Activated CD4-positive, alpha-beta T cell treated with anti-CD3 and anti-CD28 coated beads for 48 hours (primary cell): ENCODE results near the gene LRRC25.
A peak's percentile ranks its signal among the peaks of the same experiment; 100 is the strongest.
"Not testable (repeated sequence)": the region's sequence is repeated elsewhere in the genome, so short reads cannot be mapped to it uniquely, and the experiment has no call there.

Source experiments
- DNase-seq: peaks from one replicate; pipeline ENCODE4 v3.0.0-alpha.2; 2020

Gene LRRC25

DNA sequence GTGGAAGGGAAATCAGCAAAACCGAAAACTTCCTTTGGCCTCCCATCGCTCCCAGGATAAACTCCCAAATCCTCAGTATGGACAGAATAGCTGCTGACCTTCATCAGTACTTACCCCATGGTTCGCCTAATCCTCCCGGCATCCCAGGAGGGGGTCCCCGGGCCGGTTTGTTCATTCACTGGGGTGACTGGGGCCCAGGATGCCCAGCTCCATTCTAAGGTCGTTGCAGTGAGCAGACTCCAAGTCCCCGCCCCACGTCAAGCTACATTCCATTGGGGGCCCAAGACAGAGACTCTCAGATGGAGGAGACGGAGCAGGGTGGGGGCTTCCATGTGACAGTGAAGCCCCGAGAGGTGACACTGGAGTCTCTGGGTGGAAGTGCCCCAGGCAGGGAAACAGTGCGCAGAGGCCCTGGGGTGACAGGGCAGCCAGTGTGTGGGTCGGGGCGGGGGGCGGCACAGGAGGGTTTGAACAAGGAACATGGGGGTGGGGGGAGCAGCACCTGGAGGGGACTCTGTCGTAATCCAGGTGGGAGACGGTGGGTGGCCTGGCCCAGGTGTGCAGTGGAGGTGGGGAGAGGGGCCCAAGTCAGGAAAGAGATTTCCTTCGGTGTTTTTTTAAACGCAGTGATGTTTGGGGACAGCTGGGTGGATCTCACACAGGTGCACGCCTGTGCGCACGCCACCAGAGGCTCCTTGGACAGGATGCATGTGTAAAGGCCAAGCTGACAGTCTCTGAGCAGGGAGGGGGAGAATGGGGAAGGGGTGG, 26.9 kb upstream of the LRRC25 start:
- DNase-seq: no peak

DNA sequence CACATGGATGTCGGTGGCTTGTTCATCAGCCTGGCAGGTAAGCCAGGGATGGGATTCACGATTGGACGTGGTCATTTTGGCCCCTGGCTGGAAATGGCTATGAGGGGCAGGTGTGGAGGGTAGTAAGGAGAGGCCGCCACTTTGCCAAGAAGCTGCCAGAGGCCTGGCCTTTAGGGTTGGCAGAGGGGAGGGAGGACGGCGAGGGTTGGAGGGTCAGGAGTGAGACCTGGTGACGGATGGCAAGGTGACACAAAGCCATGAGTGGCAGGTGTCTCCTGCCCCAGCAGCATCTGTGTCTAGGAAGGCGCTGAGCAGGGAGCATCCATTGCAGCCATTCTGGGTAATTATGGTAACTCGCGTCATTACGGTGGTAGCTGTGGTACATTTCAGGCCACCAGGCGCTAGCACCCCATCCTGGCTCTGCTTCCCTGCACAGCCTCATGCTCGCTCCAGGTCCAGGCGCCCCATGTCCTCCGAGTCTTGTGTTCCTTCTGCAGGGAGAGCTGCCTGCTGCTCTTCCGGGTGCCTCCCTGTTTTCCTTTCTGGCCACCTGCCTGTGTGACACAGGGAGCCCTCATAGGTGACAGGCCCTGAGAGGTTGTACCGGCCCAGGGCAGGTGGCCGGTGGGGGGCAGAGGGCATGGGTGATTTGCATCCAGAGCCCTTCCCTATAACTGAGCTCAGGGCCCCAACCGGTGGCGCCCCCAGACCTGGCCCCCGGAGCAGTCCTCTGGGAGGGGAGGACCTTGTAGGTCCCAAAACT, 26.0 kb upstream of the LRRC25 start:
- DNase-seq: no peak

- no peak for DNase-seq
These were observed 25.2 kb upstream of the LRRC25 start for GRCh38 chr19:18422530-18423191.

DNA sequence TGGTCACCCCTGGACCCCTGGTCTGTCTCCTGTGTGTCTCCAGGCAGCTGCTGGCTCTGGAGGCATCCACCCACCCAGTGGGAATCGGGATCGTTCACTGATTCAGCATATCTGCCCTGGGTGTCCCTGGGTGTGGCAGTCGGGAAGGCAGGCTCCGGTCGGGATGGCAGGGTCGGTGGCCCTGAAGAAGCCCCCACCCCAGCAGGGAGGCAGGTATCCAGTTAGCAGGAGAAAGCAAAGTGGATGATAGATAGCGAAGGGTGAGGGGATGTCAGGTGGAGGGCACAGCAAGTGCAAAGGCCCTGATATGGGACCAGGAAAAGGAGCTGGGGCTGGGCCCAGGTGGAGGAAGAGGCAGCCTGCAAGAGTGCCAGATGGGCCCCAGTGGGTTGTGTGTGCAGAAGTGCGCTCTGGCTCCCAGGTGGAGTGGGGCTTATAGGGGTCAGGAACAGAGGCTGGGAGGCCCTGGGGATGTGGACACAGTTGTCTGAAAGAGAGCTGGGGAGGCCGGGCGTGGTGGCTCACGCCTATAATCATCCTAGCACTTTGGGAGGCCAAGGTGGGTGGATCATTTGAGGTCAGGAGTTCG, 24.0 kb upstream of the LRRC25 start:
- no peak for DNase-seq

- DNase-seq: no peak
These were observed 23.5 kb upstream of the LRRC25 start for GRCh38 chr19:18420930-18421329.

DNA sequence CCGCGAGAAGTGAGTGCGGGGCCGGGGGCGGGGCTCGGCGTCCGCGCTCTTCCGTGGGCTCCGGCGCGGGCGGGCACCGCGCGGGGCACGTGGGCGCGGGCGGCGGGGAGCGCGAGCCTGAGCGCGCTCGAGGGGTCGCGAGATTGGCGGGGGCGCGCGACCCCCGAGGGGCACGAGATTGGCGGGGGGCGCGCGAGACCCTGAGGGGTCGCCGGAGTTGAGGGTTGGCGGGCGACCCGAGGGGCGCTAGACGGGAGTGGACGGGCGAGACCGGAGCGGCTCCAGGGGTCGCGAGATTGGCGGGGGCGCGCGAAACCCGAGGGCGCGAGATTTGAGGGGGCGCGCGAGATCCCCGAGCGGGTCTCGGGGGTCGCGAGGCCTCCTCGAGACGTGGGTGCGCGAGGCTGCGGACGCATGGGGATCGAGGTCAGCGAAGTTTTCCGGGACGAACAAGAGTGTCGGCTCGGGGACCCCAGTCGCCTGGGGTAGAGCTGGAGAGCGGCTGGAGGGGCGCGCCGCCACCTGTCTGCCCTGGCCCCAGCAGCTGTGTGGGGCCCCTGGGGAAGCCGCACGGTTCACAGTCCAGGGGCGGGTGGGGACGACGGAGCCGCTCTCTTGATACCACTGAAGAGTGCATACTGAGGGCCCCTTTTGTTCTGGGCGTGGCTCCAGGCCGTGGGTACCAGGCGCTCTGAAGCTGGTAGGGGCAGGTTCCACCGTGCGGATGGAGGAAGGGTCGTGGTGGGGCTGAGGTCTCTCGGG, 22.5 kb upstream of the LRRC25 start:
- DNase-seq: peak; percentile 70

GRCh38 chr19:18419195-18419698, 21.8 kb upstream of the LRRC25 start, which contains the start of gene SSBP4:
Gene SSBP4, plus strand, starts transcription at chr19:18419398. Its CDS starts 251 bp downstream, at chr19:18419649.
- DNase-seq: peak; percentile 72

DNA sequence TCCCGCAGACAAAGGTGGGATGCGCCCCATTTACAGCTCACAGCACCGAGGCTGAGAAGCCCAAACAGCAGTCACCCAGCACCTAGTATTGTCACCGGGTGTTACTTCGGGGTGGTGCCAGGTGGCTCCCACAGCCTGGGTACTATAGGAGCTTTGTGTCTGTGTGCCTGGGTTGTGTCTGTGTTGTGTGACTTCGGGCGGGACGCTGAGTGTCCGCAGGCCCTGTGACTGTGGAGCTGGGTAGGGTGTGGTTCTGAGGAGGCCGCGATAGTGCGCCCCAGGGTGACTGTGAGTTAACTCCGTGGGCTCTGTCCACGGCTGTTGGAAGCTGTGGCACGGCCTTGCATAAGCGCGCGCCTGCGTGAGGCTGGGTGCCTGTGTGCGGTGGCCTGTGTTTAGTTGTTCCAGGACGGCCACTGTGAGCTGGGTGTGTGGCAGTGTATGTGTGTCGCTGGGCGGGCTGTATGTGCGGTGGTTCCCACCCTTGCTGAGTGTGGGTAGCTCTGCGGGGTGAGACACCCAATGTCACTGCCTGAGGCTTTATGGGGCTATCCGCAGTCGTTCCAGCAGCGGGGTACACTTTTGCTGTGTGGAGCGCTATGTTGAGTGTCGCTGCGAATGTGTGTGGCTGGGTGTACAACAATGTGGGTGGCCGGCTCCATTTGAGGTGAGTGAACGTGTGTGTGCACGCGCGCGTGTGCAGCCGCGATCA, 21.2 kb upstream of the LRRC25 start:
- DNase-seq: peak; percentile 47

DNA sequence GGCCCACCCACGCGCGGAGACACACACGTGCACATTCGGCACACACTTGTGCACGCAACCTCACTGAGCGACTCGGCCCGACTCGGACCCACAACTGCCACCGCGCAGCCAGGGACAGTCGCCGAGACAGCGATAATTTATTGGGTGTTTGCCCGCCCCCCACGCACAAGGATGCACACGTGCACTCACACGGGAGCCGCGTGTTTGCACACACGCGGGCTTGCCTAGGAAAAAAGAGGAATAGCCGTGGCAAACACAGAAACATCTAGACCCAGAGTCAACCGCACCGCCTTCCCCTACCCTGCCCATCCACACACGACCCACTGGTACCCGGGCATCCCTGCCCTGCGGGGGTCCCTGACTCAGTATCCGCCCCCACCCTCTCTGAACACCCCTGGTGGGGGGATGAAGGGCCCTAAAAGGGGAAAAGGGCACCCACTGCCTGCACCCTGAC, 20.6 kb upstream of the LRRC25 start:
- peak; percentile 64 for DNase-seq

- DNase-seq: peak; percentile 40
These were observed 20.0 kb upstream of the LRRC25 start for GRCh38 chr19:18417250-18418028.

- peak; percentile 74 for DNase-seq
These were observed 19.4 kb upstream of the LRRC25 start for GRCh38 chr19:18416778-18417249.

GRCh38 chr19:18415178-18415867, 17.9 kb upstream of the LRRC25 start:
- DNase-seq: no peak

DNA sequence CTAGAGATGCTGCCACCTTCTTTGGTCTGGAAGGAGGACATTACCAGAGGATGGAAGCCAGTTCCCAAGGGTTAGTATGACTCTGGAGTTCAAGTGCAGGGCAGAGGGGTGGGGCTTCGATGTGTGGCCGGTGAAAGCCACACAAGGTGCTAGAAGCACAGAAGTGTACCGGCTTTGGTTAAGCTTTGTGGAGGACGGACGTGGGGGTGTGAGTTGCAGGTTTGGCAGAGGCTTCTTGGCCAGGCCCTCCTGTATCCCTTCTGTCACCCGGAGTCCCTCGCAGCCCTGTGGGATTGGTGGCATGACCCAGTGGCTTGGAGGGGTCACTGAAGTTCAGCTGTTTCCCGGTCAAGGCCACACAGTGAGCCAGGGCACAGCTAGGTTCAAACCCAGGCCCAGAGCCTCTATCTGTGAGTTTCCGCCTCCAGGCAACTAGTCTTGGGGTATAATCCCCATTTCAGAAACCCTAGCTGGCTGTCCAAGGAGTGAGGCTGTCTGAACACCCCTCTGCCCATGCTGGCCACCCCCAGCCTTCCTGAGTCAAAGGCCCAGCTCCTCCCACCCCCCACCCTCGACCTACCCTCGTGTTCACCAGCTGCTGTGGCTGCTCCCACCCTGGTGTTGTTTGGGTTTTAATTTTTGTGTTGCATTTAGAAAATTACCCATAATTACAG, 17.2 kb upstream of the LRRC25 start:
- DNase-seq: peak; percentile 16

DNA sequence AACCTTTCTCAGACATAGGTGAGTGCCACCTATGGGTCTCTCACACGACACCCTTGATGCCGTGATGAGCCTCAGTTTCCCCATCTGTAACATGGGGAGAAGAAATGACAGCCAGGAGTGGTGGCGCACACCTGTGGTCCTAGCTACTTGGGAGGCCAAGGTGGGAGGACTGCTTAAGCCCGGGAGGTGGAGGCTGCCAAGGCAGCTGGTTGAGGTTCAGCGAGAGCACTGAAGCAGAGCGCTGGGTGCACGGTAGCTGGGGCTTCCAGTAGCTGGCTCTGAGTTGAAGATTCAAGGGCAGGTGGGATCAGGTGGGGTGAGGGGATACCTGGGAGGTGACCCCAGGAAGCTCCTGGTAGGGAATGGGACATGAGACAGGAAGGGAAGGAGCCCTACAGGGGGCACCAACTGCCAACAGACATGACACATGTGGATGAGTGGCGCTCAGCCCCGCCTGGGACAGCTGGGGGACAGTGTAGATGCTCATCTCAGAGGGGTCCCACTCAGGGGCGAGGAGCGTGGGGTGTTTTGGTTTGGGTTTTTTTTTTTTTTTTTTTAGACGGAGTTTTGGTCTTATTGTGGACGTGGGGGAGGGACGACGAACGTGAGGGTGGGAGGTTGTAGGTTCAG, 15.3 kb upstream of the LRRC25 start:
- no peak for DNase-seq

DNA sequence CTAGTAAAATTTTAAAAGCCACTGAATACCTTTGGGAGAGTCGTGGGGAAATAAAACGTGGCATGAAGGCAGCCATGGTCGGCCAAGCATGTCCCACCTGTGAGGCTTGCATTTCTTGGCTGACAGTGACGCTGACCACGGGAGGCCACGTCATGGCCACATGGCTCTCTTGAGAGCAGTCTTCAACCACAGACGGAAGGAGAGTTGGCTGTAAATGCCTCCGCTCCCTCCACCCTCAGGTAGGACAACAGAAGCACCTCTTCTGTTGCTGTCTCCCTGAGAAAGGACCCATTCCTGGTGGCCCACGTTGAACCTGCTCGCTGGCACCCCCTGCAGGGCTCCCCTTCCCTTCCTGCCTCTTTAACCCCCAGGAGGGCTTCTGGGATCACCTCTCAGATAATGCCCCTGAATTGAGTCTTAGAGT, 10.6 kb upstream of the LRRC25 start:
- DNase-seq: peak; percentile 61

DNA sequence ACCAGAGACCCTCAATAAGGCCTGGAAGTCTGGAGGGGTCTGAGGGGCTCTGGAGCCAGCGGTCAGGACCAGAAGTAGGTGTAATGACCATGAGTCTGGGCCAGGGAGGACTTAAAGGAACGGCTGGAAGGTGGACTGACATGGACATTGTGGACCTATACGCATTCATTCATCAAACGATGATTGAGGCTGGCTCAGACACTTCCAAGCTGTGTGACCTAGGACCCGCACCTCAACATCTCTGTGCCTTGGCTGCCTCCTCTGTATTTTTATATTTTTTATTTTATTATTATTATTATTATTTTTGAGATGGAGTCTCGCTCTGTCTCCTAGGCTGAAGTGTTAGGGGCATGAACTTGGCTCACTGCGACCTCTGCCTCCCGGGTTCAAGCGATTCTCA, 9.3 kb upstream of the LRRC25 start:
- DNase-seq: no peak

DNA sequence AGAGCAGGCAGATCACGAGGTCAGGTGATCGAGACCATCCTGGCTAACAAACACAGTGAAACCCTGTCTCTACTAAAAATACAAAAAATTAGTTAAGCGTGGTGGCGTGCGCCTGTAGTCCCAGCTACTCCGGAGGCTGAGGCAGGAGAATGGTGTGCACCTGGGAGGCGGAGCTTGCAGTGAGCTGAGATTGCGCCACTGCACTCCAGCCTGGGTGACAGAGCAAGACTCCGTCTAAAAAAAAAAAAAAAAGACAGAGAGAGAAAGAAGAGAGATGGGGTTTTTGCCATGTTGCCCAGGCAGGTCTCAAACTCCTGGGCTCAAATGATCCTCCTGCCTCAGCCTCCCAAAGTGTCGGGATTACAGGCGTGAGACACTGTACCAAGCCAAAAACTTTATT, 8.3 kb upstream of the LRRC25 start:
- DNase-seq: not testable (repeated sequence)

- DNase-seq: not testable (repeated sequence)
These were observed 5.2 kb upstream of the LRRC25 start for GRCh38 chr19:18402455-18403248.
